ENCODE measurements around the gene FCGR3A.
"Not testable (repeated sequence)": the region's sequence is repeated elsewhere in the genome, so short reads cannot be mapped to it uniquely, and the experiment has no call there.

FCGR3A gene

GRCh38 chr1:161529463-161530104, 20.0 kb downstream of the FCGR3A start:
- not testable (repeated sequence) for DNase-seq

- DNase-seq: not testable (repeated sequence)
These were observed 21.1 kb downstream of the FCGR3A start for GRCh38 chr1:161528550-161528949.

GRCh38 chr1:161525918-161526317, 23.7 kb downstream of the FCGR3A start:
- DNase-seq: not testable (repeated sequence)

- not testable (repeated sequence) for DNase-seq
These were observed 24.3 kb downstream of the FCGR3A start for GRCh38 chr1:161525321-161525720.

GRCh38 chr1:161524742-161525291, 24.8 kb downstream of the FCGR3A start:
- DNase-seq: not testable (repeated sequence)

- DNase-seq: peak; percentile 68
These were observed 25.5 kb downstream of the FCGR3A start, which contains the start of gene HSPA6 for GRCh38 chr1:161523817-161524741. Gene HSPA6 (plus strand): TSS chr1:161524540. CDS start chr1:161524659, 119 bp downstream.

GRCh38 chr1:161523041-161523816, 26.4 kb downstream of the FCGR3A start:
- DNase-seq: not testable (repeated sequence)

- DNase-seq: not testable (repeated sequence)
These were observed 35.7 kb downstream of the FCGR3A start for GRCh38 chr1:161513953-161514352.

GRCh38 chr1:161513448-161513780, 36.2 kb downstream of the FCGR3A start:
- not testable (repeated sequence) for DNase-seq

- not testable (repeated sequence) for DNase-seq
These were observed 36.8 kb downstream of the FCGR3A start for GRCh38 chr1:161512636-161513447.

- no peak for DNase-seq
These were observed 37.9 kb downstream of the FCGR3A start for GRCh38 chr1:161511756-161512060.

- DNase-seq: no peak
These were observed 38.4 kb downstream of the FCGR3A start for GRCh38 chr1:161511018-161511755.

- DNase-seq: no peak
These were observed 39.1 kb downstream of the FCGR3A start for GRCh38 chr1:161510477-161510876.

GRCh38 chr1:161506336-161507223, 43.0 kb downstream of the FCGR3A start:
- no peak for DNase-seq

- no peak for DNase-seq
These were observed 43.9 kb downstream of the FCGR3A start for GRCh38 chr1:161505686-161506085.

GRCh38 chr1:161503394-161503748, 46.2 kb downstream of the FCGR3A start:
- no peak for DNase-seq

GRCh38 chr1:161502641-161503393, 46.8 kb downstream of the FCGR3A start:
- no peak for DNase-seq

GRCh38 chr1:161502181-161502580, 47.4 kb downstream of the FCGR3A start:
- no peak for DNase-seq

GRCh38 chr1:161501234-161501633, 48.4 kb downstream of the FCGR3A start:
- no peak for DNase-seq

Measured in DMS79 treated with DMSO at 0.1 percent for 48 hours (cell line).